OCI-LY3 (cell line): ENCODE data around the gene PDE9A.

Experiments used
- CTCF ChIP-seq: fragments of 200-600, 300-600 bp; sonication (generic); IDR thresholded peaks from 2 replicates; pipeline ENCODE4 v1.5.1; 2014; ENCODE audit warnings: antibody characterized with exemption, low read length, low read depth
- EZH2phosphoT487 ChIP-seq: fragments of 200-600 bp; shearing (Covaris generic); IDR thresholded peaks from 2 replicates; pipeline ENCODE4 v1.6.1; 2018; ENCODE audit warnings: antibody characterized with exemption, mixed run types, low read depth

DNA sequence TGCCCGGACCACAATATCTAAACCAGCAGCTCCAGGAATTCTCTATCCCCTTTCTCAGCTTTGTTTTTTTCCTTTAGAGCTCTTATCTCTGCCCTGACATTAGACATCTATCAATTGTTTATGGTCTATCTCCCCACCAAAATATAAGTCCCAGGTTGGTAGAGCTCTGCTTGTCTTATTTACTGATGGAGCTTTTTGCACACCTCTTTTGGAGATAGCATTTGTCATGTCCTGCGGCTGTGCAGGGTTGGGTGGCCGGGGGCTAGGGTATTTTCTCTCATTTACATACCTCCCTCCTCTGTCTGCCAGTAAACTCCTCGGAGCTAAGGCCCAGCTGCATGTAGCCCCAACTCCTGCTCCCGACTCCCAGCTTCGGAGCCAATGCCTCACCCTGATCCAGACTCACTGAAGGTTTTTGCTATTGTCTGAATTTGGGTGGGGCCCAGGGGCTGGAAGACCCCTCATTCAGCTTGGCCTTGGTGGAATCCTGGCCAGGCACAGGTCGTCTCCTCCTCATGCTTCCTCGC, 11.1 kb upstream of the PDE9A start:
- TF ChIP-seq CTCF = no peak
- TF ChIP-seq EZH2phosphoT487 = no peak
